OCI-M1 (cell line): Measurements from ENCODE around the gene ATG2B.

Experiments
- DNase-seq: peaks from one replicate; lab custom pipeline; 2025; lab: John Stamatoyannopoulos, UW

ATG2B gene

GRCh38 chr14:96362965-96363750 lies at the start of gene ATG2B, which contains the start of gene GSKIP:
Gene ATG2B, minus strand, starts transcription at chr14:96363341. Its CDS starts 365 bp downstream, at chr14:96362976.
Gene GSKIP, plus strand, starts transcription at chr14:96363526. Its CDS starts 18,722 bp downstream, at chr14:96382248.
- peak; percentile 92 for DNase-seq

GRCh38 chr14:96410119-96410518 lies 47.0 kb upstream of the ATG2B start:
- no peak for DNase-seq

GRCh38 chr14:96409701-96410100 lies 46.6 kb upstream of the ATG2B start:
- DNase-seq: no peak

- no peak for DNase-seq
Observed at GRCh38 chr14:96408608-96409007, 45.5 kb upstream of the ATG2B start.

GRCh38 chr14:96407935-96408570 lies 44.9 kb upstream of the ATG2B start:
- DNase-seq: peak; percentile 21

- DNase-seq: peak; percentile 3
Observed at GRCh38 chr14:96405677-96406076, 42.5 kb upstream of the ATG2B start.

- no peak for DNase-seq
Observed at GRCh38 chr14:96403409-96403808, 40.3 kb upstream of the ATG2B start.

- DNase-seq: no peak
Observed at GRCh38 chr14:96400495-96400894, 37.4 kb upstream of the ATG2B start.

GRCh38 chr14:96399405-96399804 lies 36.3 kb upstream of the ATG2B start:
- DNase-seq: no peak

GRCh38 chr14:96398921-96399320 lies 35.8 kb upstream of the ATG2B start:
- DNase-seq: no peak

GRCh38 chr14:96398432-96398831 lies 35.3 kb upstream of the ATG2B start:
- DNase-seq: no peak

GRCh38 chr14:96394047-96394815 lies 31.1 kb upstream of the ATG2B start:
- DNase-seq: no peak

- DNase-seq: peak; percentile 19
Observed at GRCh38 chr14:96393071-96393691, 30.0 kb upstream of the ATG2B start.

- peak; percentile 92 for DNase-seq
Observed at GRCh38 chr14:96391293-96392118, 28.4 kb upstream of the ATG2B start.

- DNase-seq: no peak
Observed at GRCh38 chr14:96390965-96391292, 27.8 kb upstream of the ATG2B start.

- DNase-seq: no peak
Observed at GRCh38 chr14:96385385-96385784, 22.2 kb upstream of the ATG2B start.

GRCh38 chr14:96384740-96385139 lies 21.6 kb upstream of the ATG2B start:
- no peak for DNase-seq

- peak; percentile 3 for DNase-seq
Observed at GRCh38 chr14:96384053-96384452, 20.9 kb upstream of the ATG2B start.

GRCh38 chr14:96383445-96383844 lies 20.3 kb upstream of the ATG2B start:
- DNase-seq: no peak

GRCh38 chr14:96380735-96381134 lies 17.6 kb upstream of the ATG2B start:
- peak; percentile 59 for DNase-seq

- no peak for DNase-seq
Observed at GRCh38 chr14:96376093-96376492, 13.0 kb upstream of the ATG2B start.
